Fibroblast of mammary gland (primary cell): ENCODE measurements around the gene OGDHL.
"Not testable (repeated sequence)": the region's sequence is repeated elsewhere in the genome, so short reads cannot be mapped to it uniquely, and the experiment has no call there.

ENCODE experiments used
- DNase-seq: peaks from one replicate; pipeline ENCODE4 v3.0.0-alpha.2; 2010; ENCODE audit warnings: low read depth
- H3K4me3 ChIP-seq: 2 replicates; pipeline ENCODE4 v1.5.1; 2011; ENCODE audit warnings: low read depth, mild to moderate bottlenecking, low read length, moderate library complexity; ENCODE audit not compliant: control insufficient read depth
- TF ChIP-seq, protein P1 (sequence below): conservative IDR thresholded peaks from 2 replicates; pipeline ENCODE4 v1.5.1; 2011; ENCODE audit warnings: low read depth, low read length, inconsistent platforms; ENCODE audit not compliant: control insufficient read depth, insufficient read depth

The OGDHL gene

DNA sequence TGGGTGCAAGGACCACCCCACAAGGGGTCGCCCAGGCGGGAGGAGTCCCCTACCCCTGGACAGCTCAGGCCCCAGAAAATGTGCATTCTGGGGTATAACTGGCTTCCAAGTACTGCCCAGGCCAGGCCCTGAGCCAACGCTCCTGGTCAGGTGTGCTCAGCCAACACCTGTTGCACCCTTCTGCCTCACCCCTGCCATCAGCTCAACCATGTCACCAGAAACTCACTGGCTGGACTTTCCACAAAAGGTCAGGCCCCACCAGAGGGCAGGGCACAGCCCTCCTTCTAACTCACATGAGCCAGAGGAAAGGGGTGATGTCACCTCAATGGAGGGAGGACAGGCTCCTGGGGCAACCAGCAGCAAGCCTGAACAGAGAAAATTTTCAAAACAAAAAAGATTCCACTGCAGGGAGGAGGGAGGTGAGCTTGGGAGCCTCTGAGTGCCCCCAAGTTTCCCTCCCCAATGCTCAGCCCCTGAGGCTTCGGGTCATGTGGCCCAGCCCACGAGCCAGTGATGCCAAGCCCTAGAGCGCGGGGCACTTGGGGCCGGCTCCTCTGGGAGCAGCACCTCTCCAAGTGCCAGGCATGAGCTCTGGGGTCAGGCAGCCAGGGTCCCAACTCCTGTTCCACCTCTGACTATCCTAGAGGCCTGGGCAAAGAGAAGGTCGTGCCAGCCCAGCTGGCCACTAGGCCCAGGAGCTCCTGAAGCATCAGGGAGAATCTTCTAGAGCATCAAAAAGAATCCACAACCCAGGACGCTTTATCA lies 2.2 kb downstream of the OGDHL start:
- DNase-seq = no peak
- H3K4me3 ChIP-seq = no peak overlapping the region
- TF ChIP-seq, protein P1, sequence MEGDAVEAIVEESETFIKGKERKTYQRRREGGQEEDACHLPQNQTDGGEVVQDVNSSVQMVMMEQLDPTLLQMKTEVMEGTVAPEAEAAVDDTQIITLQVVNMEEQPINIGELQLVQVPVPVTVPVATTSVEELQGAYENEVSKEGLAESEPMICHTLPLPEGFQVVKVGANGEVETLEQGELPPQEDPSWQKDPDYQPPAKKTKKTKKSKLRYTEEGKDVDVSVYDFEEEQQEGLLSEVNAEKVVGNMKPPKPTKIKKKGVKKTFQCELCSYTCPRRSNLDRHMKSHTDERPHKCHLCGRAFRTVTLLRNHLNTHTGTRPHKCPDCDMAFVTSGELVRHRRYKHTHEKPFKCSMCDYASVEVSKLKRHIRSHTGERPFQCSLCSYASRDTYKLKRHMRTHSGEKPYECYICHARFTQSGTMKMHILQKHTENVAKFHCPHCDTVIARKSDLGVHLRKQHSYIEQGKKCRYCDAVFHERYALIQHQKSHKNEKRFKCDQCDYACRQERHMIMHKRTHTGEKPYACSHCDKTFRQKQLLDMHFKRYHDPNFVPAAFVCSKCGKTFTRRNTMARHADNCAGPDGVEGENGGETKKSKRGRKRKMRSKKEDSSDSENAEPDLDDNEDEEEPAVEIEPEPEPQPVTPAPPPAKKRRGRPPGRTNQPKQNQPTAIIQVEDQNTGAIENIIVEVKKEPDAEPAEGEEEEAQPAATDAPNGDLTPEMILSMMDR = no peak

DNA sequence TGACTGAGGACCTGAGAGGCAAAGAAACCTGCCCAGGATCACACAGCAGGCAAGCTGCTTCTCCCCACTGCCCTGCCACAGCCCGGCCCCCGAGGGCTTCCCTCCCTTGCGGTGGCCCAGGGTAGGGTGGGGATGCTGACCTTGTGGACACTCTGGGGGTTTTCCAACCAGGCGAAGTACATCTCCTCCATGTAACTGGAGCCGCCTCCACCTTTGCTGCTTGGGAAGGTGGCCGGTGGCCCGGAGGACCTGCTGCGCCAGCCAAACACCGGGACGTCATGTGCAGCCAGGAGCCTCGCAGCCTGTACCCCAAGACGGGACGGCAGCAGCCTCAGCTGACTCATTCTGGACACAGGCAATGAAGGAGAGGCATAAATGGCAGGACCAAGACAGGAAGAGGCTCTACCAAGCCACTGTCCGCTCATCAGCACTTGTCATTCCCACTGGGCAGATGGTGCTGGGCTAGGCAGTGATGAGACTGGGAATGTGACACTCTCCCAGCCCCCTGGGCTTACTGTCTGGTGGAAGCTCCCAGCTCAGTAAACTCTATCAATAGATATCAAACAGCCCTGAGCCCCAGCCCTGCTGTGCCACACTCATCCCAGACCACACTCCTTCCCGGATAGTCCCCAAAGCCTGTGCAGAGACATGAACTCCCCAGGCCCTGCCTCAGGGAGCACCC lies 3.7 kb downstream of the OGDHL start:
- DNase-seq = no peak

DNA sequence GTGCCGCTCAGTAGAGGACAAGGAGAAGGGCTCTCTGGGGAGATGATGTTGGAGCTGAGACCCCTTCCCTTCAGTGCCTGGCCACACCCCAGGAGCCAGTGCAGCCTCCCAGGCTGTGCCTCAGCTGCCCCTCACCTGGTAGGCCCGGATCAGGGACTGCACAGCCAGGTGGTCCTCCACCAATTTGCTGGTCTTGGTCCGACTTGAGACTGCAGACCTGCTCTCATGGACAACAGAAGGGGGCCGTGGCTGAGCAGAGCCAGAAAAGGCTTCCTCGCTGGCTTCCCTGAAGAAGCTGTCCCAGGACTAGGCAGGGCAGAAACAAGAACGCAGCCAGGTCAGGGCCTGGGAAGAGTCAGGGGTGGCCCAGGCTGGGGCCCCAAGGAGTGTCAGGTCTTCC lies 5.5 kb downstream of the OGDHL start:
- TF ChIP-seq, protein P1 = no peak
- no peak for DNase-seq
- H3K4me3 ChIP-seq = no peak overlapping the region

More for the DNA sequence above, 3.7 kb downstream of the OGDHL start:
- H3K4me3 ChIP-seq = no peak overlapping the region
- TF ChIP-seq, protein P1 = no peak

DNA sequence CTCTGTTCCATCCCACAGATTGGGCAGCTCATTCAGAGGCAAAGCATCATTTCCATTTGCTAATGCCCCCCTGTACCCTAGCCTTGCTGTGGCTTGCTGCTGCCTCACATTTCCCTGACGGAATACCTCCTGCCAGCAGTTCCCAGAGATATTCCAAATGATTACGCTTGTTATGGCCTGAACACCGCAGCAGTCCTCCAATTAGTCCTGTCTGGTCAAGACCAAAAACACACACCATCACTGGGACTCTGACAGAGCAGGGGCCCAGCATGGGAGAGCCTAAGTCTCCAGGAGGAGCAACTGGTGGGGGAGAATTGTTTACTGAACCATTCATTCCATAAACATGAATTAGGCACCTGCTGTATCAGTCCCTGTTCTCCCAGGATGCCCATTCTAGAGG lies 6.1 kb downstream of the OGDHL start:
- TF ChIP-seq, protein P1 = no peak
- DNase-seq = no peak
- H3K4me3 ChIP-seq = no peak overlapping the region

DNA sequence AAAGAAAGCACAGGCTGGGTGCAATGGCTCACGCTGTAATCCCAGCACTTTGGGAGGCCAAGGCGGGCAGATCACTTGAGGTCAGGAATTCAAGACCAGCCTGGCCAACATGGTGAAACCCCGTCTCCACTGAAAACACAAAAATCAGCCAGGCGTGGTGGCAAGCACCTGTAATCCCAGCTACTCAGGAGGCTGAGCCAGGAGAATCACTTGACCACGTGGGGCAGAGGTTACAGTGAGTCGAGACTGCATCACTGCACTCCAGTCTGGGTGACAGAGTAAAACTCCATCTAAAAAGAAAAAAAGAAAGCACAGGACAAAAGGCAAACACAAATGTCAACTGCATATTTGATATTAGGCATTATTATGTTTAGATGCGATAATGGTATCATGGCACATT lies 7.2 kb downstream of the OGDHL start:
- DNase-seq = not testable (repeated sequence)

DNA sequence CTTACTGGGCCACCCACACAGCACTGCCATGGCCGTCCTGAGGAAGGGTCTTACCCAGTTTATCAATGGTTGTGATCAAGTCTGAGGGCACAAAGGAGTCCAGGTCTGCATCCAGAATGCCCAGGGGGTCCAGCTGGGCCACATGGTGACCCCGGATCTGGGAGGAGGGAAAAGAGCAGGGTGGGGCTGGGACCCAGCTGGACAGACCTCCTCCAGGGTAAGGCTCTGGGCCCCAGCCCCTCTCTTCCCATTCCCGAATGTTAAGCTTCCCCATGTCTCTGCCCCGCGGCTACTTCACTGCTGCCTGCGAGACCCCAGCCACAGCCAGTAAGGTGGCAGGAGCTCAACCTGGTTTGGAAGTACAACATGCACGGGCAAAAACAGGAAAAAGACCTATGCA lies 9.5 kb downstream of the OGDHL start:
- H3K4me3 ChIP-seq = no peak overlapping the region
- TF ChIP-seq, protein P1 = no peak

More for the DNA sequence above, 7.2 kb downstream of the OGDHL start:
- not testable (repeated sequence) for H3K4me3 ChIP-seq

More for the DNA sequence above, 9.5 kb downstream of the OGDHL start:
- no peak for DNase-seq
